GM12878 (cell line): Measurements from ENCODE around the gene HSBP1L1. TPM values are rescaled to one million over a fixed set of nuclear protein-coding genes. Genes with fewer than 3 reads are reported as not detected.

ENCODE experiments used
- ATAC-seq: fragments of 200-7000 bp; cut with Tn5 transposase; 3 replicates; pipeline ENCODE4 v1.9.1; 2020; ENCODE audit warnings: mild to moderate bottlenecking, moderate library complexity
- BruUV-seq: library from RNA; stranded (reverse); fragments of 400-500 nt; replicated peaks from 2 replicates; lab custom pipeline; 2021; lab: Mats Ljungman, UMichigan
- CTCF ChIA-PET: fragments of 300-600 bp; sonication (Branson Sonifier 250); formaldehyde crosslinking; extraction: SDS; loops from one replicate; lab custom pipeline; 2021; ENCODE audit warnings: inconsistent platforms; lab: Yijun Ruan, JAX
- POLR2A ChIA-PET: fragments of 350-600 bp; formaldehyde crosslinking; extraction: SDS; loops from one replicate; lab custom pipeline; 2021; ENCODE audit warnings: inconsistent platforms; lab: Charles Lee
- RAD21 ChIA-PET: fragments of 300-600 bp; sonication (Branson Sonifier 250); formaldehyde crosslinking; loops from one replicate; lab custom pipeline; 2023; ENCODE audit warnings: antibody characterized with exemption; ENCODE audit not compliant: unreplicated experiment; lab: Charles Lee
- SMC1A ChIA-PET: fragments of 300-600 bp; sonication (Branson Sonifier 250); formaldehyde crosslinking; loops from one replicate; lab custom pipeline; 2023; ENCODE audit not compliant: unreplicated experiment, uncharacterized antibody; lab: Charles Lee
- DNase-seq: peaks from one replicate; pipeline ENCODE4 v3.0.0-alpha.2; 2011; ENCODE audit warnings: low read depth, low spot score
- FAIRE-seq: peaks from 3 replicates; lab custom pipeline; 2011; peaks lifted over from hg19 to GRCh38; lab: Jason Lieb, UNC
- H2AFZ ChIP-seq: 2 replicates; pipeline ENCODE4 v1.6.0; 2011; ENCODE audit warnings: low read depth, low read length, control low read depth; ENCODE audit not compliant: control insufficient read depth
- H3K27ac ChIP-seq: 2 replicates; pipeline ENCODE4 v1.5.1; 2011; ENCODE audit warnings: control low read depth; ENCODE audit not compliant: control insufficient read depth, insufficient read depth
- H3K27me3 ChIP-seq, 2 experiments: replicated peaks in 1 of 2; 2 replicates each; pipeline versions ENCODE4 v1.6.0 to v1.6.1; 2011; ENCODE audit warnings: low read length in 1 of 2; ENCODE audit not compliant: control insufficient read depth in 2 of 2, insufficient read depth in 2 of 2
- H3K36me3 ChIP-seq, 2 experiments: 2 replicates each; pipeline ENCODE4 v1.5.1; 2011; ENCODE audit warnings: low read length in 1 of 2; ENCODE audit not compliant: control insufficient read depth in 2 of 2, insufficient read depth in 2 of 2
- H3K4me1 ChIP-seq: 2 replicates; pipeline ENCODE4 v1.6.1; 2011; ENCODE audit warnings: mild to moderate bottlenecking, low read length, moderate library complexity, mixed read lengths; ENCODE audit not compliant: control insufficient read depth, insufficient read depth
- H3K4me2 ChIP-seq: 2 replicates; pipeline ENCODE4 v1.6.0; 2011; ENCODE audit warnings: control low read depth; ENCODE audit not compliant: control insufficient read depth, insufficient read depth
- H3K4me3 ChIP-seq: fragments of 200-600 bp; sonication (generic); 2 replicates; pipeline ENCODE4 v1.5.1; 2016
- H3K79me2 ChIP-seq: 2 replicates; pipeline ENCODE4 v1.6.0; 2011; ENCODE audit warnings: low read length; ENCODE audit not compliant: control insufficient read depth, insufficient read depth
- H3K9ac ChIP-seq: 2 replicates; pipeline ENCODE4 v1.8.0; 2011; ENCODE audit warnings: low read length, control low read depth, mixed read lengths; ENCODE audit not compliant: control insufficient read depth, insufficient read depth
- H3K9me3 ChIP-seq: replicated peaks from 3 replicates; pipeline ENCODE4 v1.5.1; 2011; ENCODE audit warnings: mild to moderate bottlenecking, low read length; ENCODE audit not compliant: control insufficient read depth, insufficient read depth
- H4K20me1 ChIP-seq: 2 replicates; pipeline ENCODE4 v1.6.0; 2011; ENCODE audit not compliant: control insufficient read depth, insufficient read depth
- BRCA1 ChIP-seq: IDR thresholded peaks from 2 replicates; pipeline ENCODE4 v1.6.1; 2011; ENCODE audit warnings: low read depth, low read length, improper control_type of control experiment
- CHD2 ChIP-seq: IDR thresholded peaks from 2 replicates; pipeline ENCODE4 v1.6.1; 2011; ENCODE audit warnings: low read depth, low read length, improper control_type of control experiment, borderline replicate concordance
- EED ChIP-seq: sonication (generic); IDR thresholded peaks from 2 replicates; pipeline ENCODE4 v1.6.1; 2016; ENCODE audit warnings: antibody characterized with exemption, low read depth
- FOS ChIP-seq: IDR thresholded peaks from 3 replicates; pipeline ENCODE4 v1.6.1; 2011; ENCODE audit warnings: borderline replicate concordance; ENCODE audit not compliant: insufficient read length; ENCODE audit errors: extremely low read depth
- IRF4 ChIP-seq: IDR thresholded peaks from 2 replicates; pipeline ENCODE4 v1.6.1; 2011; ENCODE audit warnings: low read depth, low read length
- KDM1A ChIP-seq: fragments of 200-600 bp; sonication (generic); IDR thresholded peaks from 2 replicates; pipeline ENCODE4 v1.6.1; 2016; ENCODE audit warnings: borderline replicate concordance
- NR2C1 ChIP-seq: fragments of 450-650 bp; IDR thresholded peaks from 2 replicates; pipeline ENCODE4 v1.6.1; 2017; ENCODE audit warnings: antibody characterized with exemption, mild to moderate bottlenecking, moderate library complexity
- TARDBP ChIP-seq: IDR thresholded peaks from 2 replicates; pipeline ENCODE4 v1.6.1; 2016; ENCODE audit warnings: borderline replicate concordance
- WGBS: methylation state at CpG from one replicate; pipeline ENCODE4 v1.1.6; 2016; ENCODE audit warnings: low lambda C conversion rate; ENCODE audit not compliant: insufficient replicate concordance, insufficient coverage; ENCODE audit errors: missing lambda C conversion rate; 5-methylcytosine and 5-hydroxymethylcytosine counted together
- in situ Hi-C: fragments of 300-500 bp; cut with MboI; formaldehyde crosslinking; loops from 9 replicates; pipeline ENCODE4 v1.14.3; 2018; ENCODE audit warnings: mixed read lengths
- intact Hi-C: fragments of 100-400 bp; cut with micrococcal nuclease; formaldehyde crosslinking; loops from one replicate; pipeline ENCODE4 v1.14.2; 2022; ENCODE audit not compliant: unreplicated experiment
- polyA plus RNA-seq, 11 experiments: library from polyadenylated mRNA; depleted of rRNA in 4 of 11; unstranded in 6 of 11; stranded (reverse) in 5 of 11; fragments of >200 nt; fragmentation: Nextera tagmentation in 4 of 11; fragmentation: Illumina TruSeq in 1 of 11; extraction: Ambion mirVana in 4 of 11; extraction: Trizol in 1 of 11; gene quantifications; 1 replicate in 1 of 11; 2 replicates in 10 of 11; pipeline versions ENCODE4 v1.2.1 to v1.2.3, GENCODE V29; 2011 to 2016; ENCODE audit warnings: inconsistent platforms in 2 of 11, missing spikeins in 2 of 11, low read depth in 1 of 11
- total RNA-seq, 4 experiments: library from RNA; depleted of rRNA in 3 of 4; stranded (reverse); fragments of >200 nt in 3 of 4; fragmentation: Illumina TruSeq in 1 of 4; extraction: Trizol in 1 of 4; gene quantifications; 2 replicates each; pipeline versions ENCODE4 v1.2.1 to v1.2.3, GENCODE V29; 2013 to 2021
- TF ChIP-seq, protein P1 (sequence below): fragments of 450-650 bp; IDR thresholded peaks from 2 replicates; pipeline ENCODE4 v1.6.1; 2017; ENCODE audit warnings: borderline replicate concordance
- TF ChIP-seq, protein P2 (sequence below), 3 experiments: IDR thresholded peaks in 2 of 3; conservative IDR thresholded peaks in 1 of 3; 2 replicates each; pipeline ENCODE4 v1.5.1; 2011; ENCODE audit warnings: low read depth in 3 of 3, low read length in 3 of 3, mild to moderate bottlenecking in 3 of 3, control low read depth in 2 of 3, moderate library complexity in 2 of 3, inconsistent platforms in 1 of 3, mixed read lengths in 1 of 3; ENCODE audit not compliant: control insufficient read depth in 2 of 3, insufficient read depth in 1 of 3; ENCODE audit errors: extremely low read depth in 1 of 3
- TF ChIP-seq, protein P3 (sequence below): IDR thresholded peaks from 2 replicates; pipeline ENCODE4 v1.6.1; 2012; ENCODE audit warnings: low read depth, low read length, improper control_type of control experiment

Gene HSBP1L1
- total and polyA plus RNA-seq, 10 of the 15 experiments (the other 5 are each of a cell fraction or from before 2014, with no cell fraction given) = 0.97 to 14.0 (median 6.9) TPM; not detected in 1

DNA sequence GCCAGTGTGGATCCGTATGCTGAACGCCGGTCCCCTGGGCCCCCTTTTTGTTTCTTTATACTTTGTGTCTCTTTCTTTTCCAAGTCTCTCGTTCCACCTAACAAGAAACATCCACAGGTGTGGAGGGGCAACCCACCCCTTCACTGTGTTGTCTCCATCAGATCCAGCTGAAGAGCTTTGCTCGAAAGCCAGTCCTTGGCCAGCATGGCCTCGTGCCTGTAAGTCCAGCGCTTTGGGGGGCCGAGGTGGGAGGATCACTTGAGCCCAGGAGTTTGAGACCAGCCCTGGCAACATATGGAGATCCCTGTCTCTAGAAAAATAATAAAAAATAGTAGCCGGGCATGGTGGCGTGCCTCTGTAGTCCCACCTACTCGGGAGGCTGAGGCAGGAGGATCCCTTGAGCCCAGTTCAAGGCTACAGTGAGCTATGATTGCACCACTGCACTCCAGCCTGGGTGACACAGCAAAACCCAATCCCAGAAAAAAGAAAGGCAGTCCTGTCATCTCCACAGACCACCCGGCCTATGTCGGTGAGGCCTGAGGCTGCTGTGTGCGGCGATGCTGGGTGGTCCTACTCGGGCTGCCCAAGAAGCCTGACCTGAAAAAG is 3.4 kb upstream of the HSBP1L1 start:
- Histone ChIP-seq H4K20me1 (no peaks in the 10 kb centered on the region), H3K9me3 (no peaks in the 10 kb centered on the region), H2AFZ (no peak overlapping the region), H3K4me3 (no peak overlapping the region), H3K36me3 (no peaks in the 10 kb centered on the region), H3K9ac (no peak overlapping the region), H3K27ac (no peak overlapping the region), H3K79me2 (no peaks in the 10 kb centered on the region; the same call in 1 of the 2 replicates), H3K4me1 (peaks cover 25% of the 10 kb centered on the region), H3K27me3 (no peaks in the 10 kb centered on the region), H3K4me2 (no peak overlapping the region)
- intact Hi-C loops = loop anchor here (5.0 kb wide), 1 partner anchor 146 kb away; the partner anchor contains the start of gene ADNP2
- in situ Hi-C loops = no loop called here
- TF ChIP-seq, protein P1, sequence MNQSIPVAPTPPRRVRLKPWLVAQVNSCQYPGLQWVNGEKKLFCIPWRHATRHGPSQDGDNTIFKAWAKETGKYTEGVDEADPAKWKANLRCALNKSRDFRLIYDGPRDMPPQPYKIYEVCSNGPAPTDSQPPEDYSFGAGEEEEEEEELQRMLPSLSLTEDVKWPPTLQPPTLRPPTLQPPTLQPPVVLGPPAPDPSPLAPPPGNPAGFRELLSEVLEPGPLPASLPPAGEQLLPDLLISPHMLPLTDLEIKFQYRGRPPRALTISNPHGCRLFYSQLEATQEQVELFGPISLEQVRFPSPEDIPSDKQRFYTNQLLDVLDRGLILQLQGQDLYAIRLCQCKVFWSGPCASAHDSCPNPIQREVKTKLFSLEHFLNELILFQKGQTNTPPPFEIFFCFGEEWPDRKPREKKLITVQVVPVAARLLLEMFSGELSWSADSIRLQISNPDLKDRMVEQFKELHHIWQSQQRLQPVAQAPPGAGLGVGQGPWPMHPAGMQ = no peak
- TF ChIP-seq, protein P2, sequence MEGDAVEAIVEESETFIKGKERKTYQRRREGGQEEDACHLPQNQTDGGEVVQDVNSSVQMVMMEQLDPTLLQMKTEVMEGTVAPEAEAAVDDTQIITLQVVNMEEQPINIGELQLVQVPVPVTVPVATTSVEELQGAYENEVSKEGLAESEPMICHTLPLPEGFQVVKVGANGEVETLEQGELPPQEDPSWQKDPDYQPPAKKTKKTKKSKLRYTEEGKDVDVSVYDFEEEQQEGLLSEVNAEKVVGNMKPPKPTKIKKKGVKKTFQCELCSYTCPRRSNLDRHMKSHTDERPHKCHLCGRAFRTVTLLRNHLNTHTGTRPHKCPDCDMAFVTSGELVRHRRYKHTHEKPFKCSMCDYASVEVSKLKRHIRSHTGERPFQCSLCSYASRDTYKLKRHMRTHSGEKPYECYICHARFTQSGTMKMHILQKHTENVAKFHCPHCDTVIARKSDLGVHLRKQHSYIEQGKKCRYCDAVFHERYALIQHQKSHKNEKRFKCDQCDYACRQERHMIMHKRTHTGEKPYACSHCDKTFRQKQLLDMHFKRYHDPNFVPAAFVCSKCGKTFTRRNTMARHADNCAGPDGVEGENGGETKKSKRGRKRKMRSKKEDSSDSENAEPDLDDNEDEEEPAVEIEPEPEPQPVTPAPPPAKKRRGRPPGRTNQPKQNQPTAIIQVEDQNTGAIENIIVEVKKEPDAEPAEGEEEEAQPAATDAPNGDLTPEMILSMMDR (IDR thresholded peaks at IDR 0.05 in 2 of 3, conservative IDR thresholded peaks at IDR 0.05 in 1 of 3; ENCODE audit: control insufficient read depth in 2 of 3, extremely low read depth in 1 of 3, insufficient read depth in 1 of 3, low read depth in 3 of 3, low read length in 3 of 3) = no peak
- TF ChIP-seq IRF4 (no peak), TARDBP (no peak), KDM1A (no peak), NR2C1 (no peak), BRCA1 (no peak), CHD2 (no peak), EED (no peak), FOS (no peak)
- TF ChIP-seq, protein P3, sequence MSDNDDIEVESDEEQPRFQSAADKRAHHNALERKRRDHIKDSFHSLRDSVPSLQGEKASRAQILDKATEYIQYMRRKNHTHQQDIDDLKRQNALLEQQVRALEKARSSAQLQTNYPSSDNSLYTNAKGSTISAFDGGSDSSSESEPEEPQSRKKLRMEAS = no peak
- CTCF ChIA-PET = interaction anchor here (0.6 to 2.5 kb wide), 4 partner anchors 7 to 74 kb away, joined by 4 to 7 read pairs (median 6); no protein-coding TSS in a partner anchor
- POLR2A ChIA-PET = interaction anchor here (0.5 to 1.9 kb wide), 3 partner anchors 9 to 265 kb away, joined by 3 to 8 read pairs (median 5); partner anchors contain the start of gene SLC66A2
- FAIRE-seq = no peak
- no peak for ATAC-seq
- DNase-seq = no peak
- SMC1A ChIA-PET = interaction anchor here (0.9 kb wide), 1 partner anchor 27 kb away, joined by 3 read pairs; the partner anchor contains the start of gene TXNL4A
- no TSS peak for BruUV-seq
- WGBS = 89% methylated on average over 16 of the region's 16 CpGs
- RAD21 ChIA-PET = no interaction called here
